SK-N-SH (cell line): ENCODE results near the gene ACACA. TPM values are rescaled to one million over a fixed set of nuclear protein-coding genes. Genes with fewer than 3 reads are reported as not detected.

Experiments used
- CTCF ChIA-PET: fragments of 300-600, 350-600 bp; formaldehyde crosslinking; extraction: SDS; loops from one replicate; lab custom pipeline; 2021; lab: Yijun Ruan, JAX
- POLR2A ChIA-PET: fragments of 350-600 bp; sonication (Branson Sonifier 250); formaldehyde crosslinking; extraction: SDS; loops from one replicate; lab custom pipeline; 2020; ENCODE audit warnings: antibody characterized with exemption, inconsistent platforms; lab: Yijun Ruan, JAX
- DNase-seq: peaks from one replicate; pipeline ENCODE4 v3.0.0; 2012
- H2AFZ ChIP-seq: fragments of 200-600 bp; sonication (generic); 2 replicates; pipeline ENCODE4 v1.8.1; 2016; ENCODE audit warnings: antibody characterized with exemption, mild to moderate bottlenecking, low read depth
- H3F3A ChIP-seq: fragments of 200-600 bp; sonication (generic); replicated peaks from 2 replicates; pipeline ENCODE3; 2016; ENCODE audit warnings: antibody characterized with exemption, mild to moderate bottlenecking; ENCODE audit not compliant: insufficient read depth
- H3K27ac ChIP-seq, 2 experiments: fragments of 200-500 bp in 1 of 2; fragments of 200-600 bp in 1 of 2; sonication (Bioruptor generic) in 1 of 2; sonication (generic), shearing (Covaris generic) in 1 of 2; 2 replicates each; pipeline versions ENCODE4 v1.5.1 to v1.6.1; 2014 to 2016; ENCODE audit warnings: low read depth in 2 of 2, inconsistent platforms in 1 of 2, low read length in 1 of 2, mild to moderate bottlenecking in 1 of 2, mixed read lengths in 1 of 2
- H3K27me3 ChIP-seq: fragments of 200-600 bp; sonication (generic), shearing (Covaris generic); 2 replicates; pipeline ENCODE4 v1.6.1; 2016; ENCODE audit warnings: mixed run types; ENCODE audit not compliant: insufficient read depth
- H3K36me3 ChIP-seq, 2 experiments: fragments of 200-500 bp in 1 of 2; fragments of 200-600 bp in 1 of 2; sonication (Bioruptor generic) in 1 of 2; sonication (generic) in 1 of 2; replicated peaks in 1 of 2; 2 replicates each; pipeline versions ENCODE3 to v1.5.1; 2014 to 2016; ENCODE audit warnings: low read length in 1 of 2, mild to moderate bottlenecking in 1 of 2; ENCODE audit not compliant: insufficient read depth in 2 of 2, control insufficient read depth in 1 of 2
- H3K4me1 ChIP-seq, 2 experiments: fragments of 200-500 bp in 1 of 2; fragments of 200-600 bp in 1 of 2; sonication (Bioruptor generic) in 1 of 2; sonication (generic), shearing (Covaris generic) in 1 of 2; 2 replicates each; pipeline versions ENCODE4 v1.5.1 to v1.6.1; 2014 to 2016; ENCODE audit warnings: low read depth in 1 of 2, low read length in 1 of 2, mixed run types in 1 of 2; ENCODE audit not compliant: insufficient read depth in 2 of 2, control insufficient read depth in 1 of 2
- H3K4me2 ChIP-seq: fragments of 200-600 bp; sonication (generic), shearing (Covaris generic); 2 replicates; pipeline ENCODE4 v1.6.1; 2017; ENCODE audit warnings: mixed run types
- H3K4me3 ChIP-seq, 2 experiments: fragments of 200-500 bp in 1 of 2; fragments of 200-600 bp in 1 of 2; sonication (Bioruptor generic) in 1 of 2; sonication (generic), shearing (Covaris generic) in 1 of 2; 2 replicates each; pipeline versions ENCODE4 v1.5.1 to v1.8.1; 2014 to 2016; ENCODE audit warnings: low read depth in 2 of 2, inconsistent platforms in 1 of 2, low read length in 1 of 2, mild to moderate bottlenecking in 1 of 2, mixed read lengths in 1 of 2, moderate library complexity in 1 of 2
- H3K79me2 ChIP-seq: fragments of 200-600 bp; sonication (generic); 2 replicates; pipeline ENCODE4 v1.8.1; 2017; ENCODE audit warnings: mild to moderate bottlenecking; ENCODE audit not compliant: insufficient read depth
- H3K9ac ChIP-seq: fragments of 200-600 bp; sonication (generic); 2 replicates; pipeline ENCODE4 v1.6.1; 2017; ENCODE audit warnings: mixed run types
- H3K9me2 ChIP-seq: fragments of 200-600 bp; sonication (generic); 2 replicates; pipeline ENCODE4 v1.6.1; 2017; ENCODE audit warnings: mixed run types
- H3K9me3 ChIP-seq: fragments of 200-600 bp; sonication (generic); 2 replicates; pipeline ENCODE4 v1.6.1; 2017; ENCODE audit warnings: mixed run types, mild to moderate bottlenecking, moderate library complexity
- H4K20me1 ChIP-seq: fragments of 200-600 bp; sonication (generic); 2 replicates; pipeline ENCODE4 v1.6.1; 2017; ENCODE audit warnings: mild to moderate bottlenecking, mixed run types; ENCODE audit not compliant: insufficient read depth
- CHD2 ChIP-seq: fragments of 150-350 bp; IDR thresholded peaks from 2 replicates; pipeline ENCODE4 v1.6.1; 2018; ENCODE audit warnings: low read length; ENCODE audit not compliant: partially characterized antibody
- CTCF ChIP-seq: fragments of 200-600 bp; sonication (generic); IDR thresholded peaks from 2 replicates; pipeline ENCODE4 v1.6.1; 2017; ENCODE audit warnings: antibody characterized with exemption, mild to moderate bottlenecking, moderate library complexity
- ELF1 ChIP-seq: IDR thresholded peaks from 2 replicates; pipeline ENCODE4 v1.4.0; 2012
- EZH2phosphoT487 ChIP-seq: fragments of 200-600 bp; sonication (generic); IDR thresholded peaks from 2 replicates; pipeline ENCODE4 v1.6.1; 2017; ENCODE audit warnings: low read depth, mixed run types, mild to moderate bottlenecking, antibody characterized with exemption, moderate library complexity, borderline replicate concordance
- FOSL2 ChIP-seq: IDR thresholded peaks from 2 replicates; pipeline ENCODE4 v1.4.0; 2012; ENCODE audit warnings: low read depth, mild to moderate bottlenecking, moderate library complexity, borderline replicate concordance
- GABPA ChIP-seq: IDR thresholded peaks from 2 replicates; pipeline ENCODE4 v1.4.0; 2012; ENCODE audit warnings: low read depth, mild to moderate bottlenecking
- NFIC ChIP-seq: IDR thresholded peaks from 2 replicates; pipeline ENCODE4 v1.4.0; 2012; ENCODE audit warnings: borderline replicate concordance
- NRF1 ChIP-seq: IDR thresholded peaks from 2 replicates; pipeline ENCODE4 v1.6.1; 2012; ENCODE audit warnings: low read depth, mild to moderate bottlenecking, low read length
- POLR2AphosphoS5 ChIP-seq: IDR thresholded peaks from 2 replicates; pipeline ENCODE4 v1.6.1; 2012; ENCODE audit warnings: low read depth, low read length
- RCOR1 ChIP-seq: fragments of 150-350 bp; IDR thresholded peaks from 2 replicates; pipeline ENCODE4 v1.6.1; 2017; ENCODE audit warnings: antibody characterized with exemption, low read length
- REST ChIP-seq: IDR thresholded peaks from 2 replicates; pipeline ENCODE4 v1.6.1; 2012; ENCODE audit warnings: mild to moderate bottlenecking, low read depth, low read length, moderate library complexity
- RXRA ChIP-seq: IDR thresholded peaks from 2 replicates; pipeline ENCODE4 v1.4.0; 2012; ENCODE audit warnings: low read depth, mild to moderate bottlenecking, borderline replicate concordance
- SIN3A ChIP-seq: IDR thresholded peaks from 2 replicates; pipeline ENCODE4 v1.6.1; 2012; ENCODE audit warnings: low read depth, mild to moderate bottlenecking, low read length, moderate library complexity, borderline replicate concordance
- TAF1 ChIP-seq: IDR thresholded peaks from 2 replicates; pipeline ENCODE4 v1.6.1; 2012; ENCODE audit warnings: low read depth, mild to moderate bottlenecking, low read length, moderate library complexity, borderline replicate concordance
- TCF12 ChIP-seq: IDR thresholded peaks from 2 replicates; pipeline ENCODE4 v1.4.0; 2012
- USF1 ChIP-seq: IDR thresholded peaks from 2 replicates; pipeline ENCODE4 v1.4.0; 2012; ENCODE audit warnings: low read depth, borderline replicate concordance
- YY1 ChIP-seq: IDR thresholded peaks from 2 replicates; pipeline ENCODE4 v1.4.0; 2012; ENCODE audit warnings: low read depth, mild to moderate bottlenecking
- WGBS: methylation state at CpG from one replicate; pipeline ENCODE4 v1.1.6; 2017; ENCODE audit warnings: low lambda C conversion rate; 5-methylcytosine and 5-hydroxymethylcytosine counted together
- polyA plus RNA-seq, 3 experiments: library from polyadenylated mRNA; depleted of rRNA; stranded (reverse); fragments of >200 nt; gene quantifications; 2 replicates each; pipeline ENCODE4 v1.2.3, GENCODE V29; 2012

ACACA gene
- polyA plus RNA-seq, 1 of the 3 experiments (the other 2 are of a cell fraction) = 27.2 TPM

GRCh38 chr17:37344519-37344918 is 62.1 kb downstream of the ACACA start:
- Histone ChIP-seq H3K4me1 (no peaks in the 10 kb centered on the region), H2AFZ (no peak overlapping the region), H4K20me1 (no peaks in the 10 kb centered on the region), H3K27ac (no peak overlapping the region), H3K9me2 (no peaks in the 10 kb centered on the region), H3K27me3 (no peaks in the 10 kb centered on the region), H3F3A (no peaks in the 10 kb centered on the region), H3K9me3 (no peaks in the 10 kb centered on the region), H3K9ac (no peak overlapping the region), H3K4me2 (no peak overlapping the region), H3K79me2 (peaks cover 29% of the 10 kb centered on the region), H3K4me3 (no peak overlapping the region), H3K36me3 (no peaks in the 10 kb centered on the region)
- 97% methylated on average over 4 of the region's 4 CpGs for WGBS
- ChIA-PET CTCF (no interaction called here), POLR2A (no interaction called here)
- TF ChIP-seq RCOR1 (no peak), TCF12 (no peak), ELF1 (no peak), EZH2phosphoT487 (no peak), USF1 (no peak), POLR2AphosphoS5 (no peak), NRF1 (no peak), REST (no peak), GABPA (no peak), CTCF (no peak), YY1 (no peak), TAF1 (no peak), RXRA (no peak), CHD2 (no peak), SIN3A (no peak), FOSL2 (no peak), NFIC (no peak)
- DNase-seq = no peak
